Epithelial cell of esophagus (primary cell): ENCODE measurements around the gene BBS5.
"Not testable (repeated sequence)": the region's sequence is repeated elsewhere in the genome, so short reads cannot be mapped to it uniquely, and the experiment has no call there.

Experiments
- DNase-seq: peaks from one replicate; pipeline ENCODE4 v3.0.0; 2010; ENCODE audit warnings: low read depth
- H3K4me3 ChIP-seq: 2 replicates; pipeline ENCODE4 v1.5.1; 2011; ENCODE audit warnings: mild to moderate bottlenecking, low read length, control low read depth
- CTCF ChIP-seq: IDR thresholded peaks from 2 replicates; pipeline ENCODE4 v1.5.1; 2011; ENCODE audit warnings: low read depth, mild to moderate bottlenecking, low read length, control low read depth, inconsistent platforms; ENCODE audit not compliant: insufficient read depth; ENCODE audit errors: missing control alignments

Gene BBS5

GRCh38 chr2:169452080-169452479, 27.2 kb upstream of the BBS5 start:
- peak; percentile 55 for DNase-seq
- TF ChIP-seq CTCF = peak; percentile 44
- H3K4me3 ChIP-seq = no peak overlapping the region

- not testable (repeated sequence) for DNase-seq, H3K4me3 ChIP-seq
Observed at GRCh38 chr2:169453044-169453443, 26.2 kb upstream of the BBS5 start.

- TF ChIP-seq CTCF = no peak
- H3K4me3 ChIP-seq = no peak overlapping the region
- DNase-seq = no peak
Observed at GRCh38 chr2:169461143-169461542, 18.2 kb upstream of the BBS5 start.

- no peak overlapping the region for H3K4me3 ChIP-seq
- no peak for TF ChIP-seq CTCF
- peak; percentile 54 for DNase-seq
Observed at GRCh38 chr2:169462896-169463695, 16.2 kb upstream of the BBS5 start.

- no peak for DNase-seq
- H3K4me3 ChIP-seq = no peak overlapping the region
- TF ChIP-seq CTCF = no peak
Observed at GRCh38 chr2:169464466-169464865, 14.8 kb upstream of the BBS5 start.

GRCh38 chr2:169464882-169465281, 14.4 kb upstream of the BBS5 start:
- no peak for TF ChIP-seq CTCF
- no peak overlapping the region for H3K4me3 ChIP-seq
- no peak for DNase-seq

GRCh38 chr2:169468841-169469240, 10.5 kb upstream of the BBS5 start:
- DNase-seq = no peak
- TF ChIP-seq CTCF = no peak
- no peak overlapping the region for H3K4me3 ChIP-seq
